Measurements from ENCODE around the gene PEF1.

Gene PEF1

GRCh38 chr1:31654474-31654776, 9.7 kb upstream of the PEF1 start:
- no peak for DNase-seq (ENCODE audit: low read depth)

GRCh38 chr1:31653717-31654473, 9.2 kb upstream of the PEF1 start:
- no peak for DNase-seq (ENCODE audit: low read depth)

GRCh38 chr1:31652891-31653499, 8.3 kb upstream of the PEF1 start:
- DNase-seq (ENCODE audit: low read depth), result no peak

- DNase-seq (ENCODE audit: low read depth), result no peak
Measured at GRCh38 chr1:31651766-31652165, 7.1 kb upstream of the PEF1 start.

- no peak for DNase-seq (ENCODE audit: low read depth)
Measured at GRCh38 chr1:31651089-31651420, 6.4 kb upstream of the PEF1 start.

GRCh38 chr1:31650161-31651088, 5.7 kb upstream of the PEF1 start:
- DNase-seq (ENCODE audit: low read depth), result no peak

- DNase-seq (ENCODE audit: low read depth), result no peak
Measured at GRCh38 chr1:31648641-31649357, 4.1 kb upstream of the PEF1 start.

- DNase-seq (ENCODE audit: low read depth), result no peak
Measured at GRCh38 chr1:31648190-31648589, 3.5 kb upstream of the PEF1 start.

- DNase-seq (ENCODE audit: low read depth), result no peak
Measured at GRCh38 chr1:31647106-31647505, 2.4 kb upstream of the PEF1 start.

- DNase-seq (ENCODE audit: low read depth), result no peak
Measured at GRCh38 chr1:31646259-31646960, 1.7 kb upstream of the PEF1 start.

GRCh38 chr1:31645274-31645568, 545 bp upstream of the PEF1 start:
- no peak for DNase-seq (ENCODE audit: low read depth)

GRCh38 chr1:31643976-31644559, 608 bp downstream of the PEF1 start:
- DNase-seq (ENCODE audit: low read depth), result no peak

- no peak for DNase-seq (ENCODE audit: low read depth)
Measured at GRCh38 chr1:31642897-31643296, 1.8 kb downstream of the PEF1 start.

- DNase-seq (ENCODE audit: low read depth), result no peak
Measured at GRCh38 chr1:31642366-31642765, 2.3 kb downstream of the PEF1 start.

GRCh38 chr1:31640964-31641363, 3.7 kb downstream of the PEF1 start:
- no peak for DNase-seq (ENCODE audit: low read depth)

GRCh38 chr1:31640179-31640578, 4.5 kb downstream of the PEF1 start:
- DNase-seq (ENCODE audit: low read depth), result no peak

- peak; percentile 13 for DNase-seq (ENCODE audit: low read depth)
Measured at GRCh38 chr1:31639543-31639942, 5.1 kb downstream of the PEF1 start.

GRCh38 chr1:31637915-31638673, 6.6 kb downstream of the PEF1 start:
- DNase-seq (ENCODE audit: low read depth), result no peak

GRCh38 chr1:31633117-31633516, 11.6 kb downstream of the PEF1 start:
- no peak for DNase-seq (ENCODE audit: low read depth)

GRCh38 chr1:31632649-31633048, 12.0 kb downstream of the PEF1 start:
- no peak for DNase-seq (ENCODE audit: low read depth)

All from fibroblast of the conjunctiva (primary cell).